GM18526 (cell line): ENCODE data around the gene ATAD2B.

Experiments
- POLR2A ChIP-seq: IDR thresholded peaks from 3 replicates; pipeline ENCODE4 v1.6.1; 2011; ENCODE audit not compliant: insufficient read length; ENCODE audit errors: extremely low read depth

Gene ATAD2B

GRCh38 chr2:23926750-23927571, at the start of gene ATAD2B:
Gene ATAD2B (minus strand): TSS chr2:23927123. CDS start chr2:23926770, 353 bp downstream.
- peak; percentile 89 for TF ChIP-seq POLR2A

DNA sequence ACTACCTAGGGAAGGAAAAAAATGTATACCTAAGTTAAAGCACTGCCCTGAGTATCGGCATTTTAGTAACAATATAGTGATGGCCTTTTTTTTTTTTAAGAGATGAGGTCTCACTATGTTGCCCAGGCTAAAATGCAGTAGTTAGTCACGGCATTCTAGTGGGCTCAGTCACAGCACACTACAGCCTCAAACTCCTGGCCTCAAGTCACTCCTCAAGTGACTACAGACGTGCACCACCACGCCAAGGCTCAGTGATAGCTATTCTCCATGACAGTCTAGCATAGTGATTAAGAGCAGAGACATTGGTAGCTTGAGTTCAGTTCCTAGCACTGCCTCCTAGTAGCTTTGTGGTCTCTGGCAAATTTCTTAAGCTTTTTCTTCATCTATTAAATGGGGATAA, 40.9 kb upstream of the ATAD2B start:
- no peak for TF ChIP-seq POLR2A

DNA sequence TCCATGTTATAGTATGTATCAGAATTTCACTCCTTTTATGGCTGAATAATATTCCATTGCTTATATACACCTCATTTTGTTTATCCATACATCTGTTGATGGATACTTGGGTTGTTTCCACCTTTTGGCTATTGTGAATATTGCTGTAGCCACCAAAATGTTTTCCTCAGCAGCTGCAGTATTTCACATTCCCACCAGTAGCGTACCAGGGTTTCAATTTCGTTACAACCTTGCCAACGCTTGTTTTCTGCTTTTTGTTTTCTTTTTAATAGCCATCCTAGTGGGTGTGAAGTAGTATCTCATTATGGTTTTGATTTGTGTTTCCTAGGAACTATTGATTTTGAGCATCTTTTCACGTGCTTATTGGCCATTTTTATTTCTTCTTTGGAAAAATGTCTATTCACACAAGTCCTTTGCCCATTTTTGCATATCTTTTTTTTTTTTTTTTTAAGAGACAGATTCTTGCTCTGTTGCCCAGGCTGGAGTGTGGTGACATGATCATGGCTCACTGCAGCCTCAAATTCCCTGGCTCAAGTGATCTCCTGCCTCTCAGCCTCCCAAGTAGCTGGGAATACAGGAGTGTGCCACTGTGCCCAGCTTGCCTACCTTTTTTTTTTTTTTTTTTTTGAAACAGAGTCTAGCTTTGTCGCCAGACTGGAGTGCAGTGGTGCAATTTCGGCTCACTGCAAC, 27.5 kb upstream of the ATAD2B start:
- no peak for TF ChIP-seq POLR2A

- TF ChIP-seq POLR2A: no peak
These were observed 26.7 kb upstream of the ATAD2B start for GRCh38 chr2:23953625-23954024.

GRCh38 chr2:23947350-23947749, 20.4 kb upstream of the ATAD2B start:
- TF ChIP-seq POLR2A: no peak

DNA sequence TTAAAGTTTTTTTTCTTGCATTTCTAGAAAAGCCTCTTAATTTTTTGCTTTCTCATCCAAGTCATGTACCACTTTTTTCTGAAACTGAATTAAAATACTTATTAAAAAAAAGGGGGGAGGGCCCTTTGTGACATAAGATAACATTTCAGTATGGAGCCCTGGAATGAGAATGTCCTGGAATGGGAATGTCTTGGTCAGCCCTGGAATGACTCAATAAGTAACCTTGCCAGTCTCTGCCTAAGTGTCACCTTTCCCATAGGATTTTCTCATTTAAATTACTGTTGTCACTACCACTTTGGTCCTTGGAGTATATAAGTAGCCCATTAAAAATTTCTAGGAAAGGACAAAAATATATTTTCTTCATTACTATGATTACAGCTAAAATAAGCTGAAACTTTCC, 18.1 kb upstream of the ATAD2B start:
- no peak for TF ChIP-seq POLR2A

GRCh38 chr2:23944527-23944926, 17.6 kb upstream of the ATAD2B start:
- TF ChIP-seq POLR2A: no peak

DNA sequence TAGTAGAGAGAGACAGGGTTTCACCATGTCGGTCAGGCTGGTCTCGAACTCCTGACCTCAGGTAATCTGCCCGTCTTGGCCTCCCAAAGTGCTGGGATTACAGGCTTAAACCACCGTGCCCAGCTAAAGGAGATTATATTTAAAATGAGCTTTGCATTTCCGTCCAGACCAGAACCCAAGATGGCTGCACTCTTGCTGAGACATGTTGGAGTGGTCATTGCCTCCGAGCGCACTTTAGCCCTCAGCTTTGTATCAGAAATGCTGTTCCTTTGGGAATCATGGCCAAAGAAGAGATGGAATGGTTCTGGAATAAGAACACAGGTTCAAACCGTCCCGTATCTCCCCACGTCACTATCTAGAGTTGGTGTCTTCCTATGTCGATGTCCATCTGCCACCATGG, 16.7 kb upstream of the ATAD2B start:
- TF ChIP-seq POLR2A: no peak

DNA sequence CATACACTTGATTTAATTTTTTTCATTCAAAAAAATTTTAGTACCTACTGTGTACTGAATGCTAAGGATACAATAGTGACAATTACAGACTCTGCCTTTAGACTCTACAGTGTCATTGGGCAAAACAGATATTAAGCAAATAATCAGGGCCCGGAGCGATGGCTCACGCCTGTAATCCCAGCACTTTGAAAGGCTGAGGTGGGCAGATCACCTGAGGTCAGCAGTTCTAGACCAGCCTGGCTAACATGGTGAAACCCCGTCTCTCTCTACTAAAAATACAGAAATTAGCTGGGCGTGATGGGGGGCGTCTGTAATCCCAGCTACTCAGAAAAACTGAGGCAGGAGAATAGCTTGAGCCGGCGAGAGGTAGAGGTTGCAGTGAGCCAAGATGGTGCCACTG, 14.7 kb upstream of the ATAD2B start:
- no peak for TF ChIP-seq POLR2A

- TF ChIP-seq POLR2A: no peak
These were observed 14.0 kb upstream of the ATAD2B start for GRCh38 chr2:23940718-23941620.

DNA sequence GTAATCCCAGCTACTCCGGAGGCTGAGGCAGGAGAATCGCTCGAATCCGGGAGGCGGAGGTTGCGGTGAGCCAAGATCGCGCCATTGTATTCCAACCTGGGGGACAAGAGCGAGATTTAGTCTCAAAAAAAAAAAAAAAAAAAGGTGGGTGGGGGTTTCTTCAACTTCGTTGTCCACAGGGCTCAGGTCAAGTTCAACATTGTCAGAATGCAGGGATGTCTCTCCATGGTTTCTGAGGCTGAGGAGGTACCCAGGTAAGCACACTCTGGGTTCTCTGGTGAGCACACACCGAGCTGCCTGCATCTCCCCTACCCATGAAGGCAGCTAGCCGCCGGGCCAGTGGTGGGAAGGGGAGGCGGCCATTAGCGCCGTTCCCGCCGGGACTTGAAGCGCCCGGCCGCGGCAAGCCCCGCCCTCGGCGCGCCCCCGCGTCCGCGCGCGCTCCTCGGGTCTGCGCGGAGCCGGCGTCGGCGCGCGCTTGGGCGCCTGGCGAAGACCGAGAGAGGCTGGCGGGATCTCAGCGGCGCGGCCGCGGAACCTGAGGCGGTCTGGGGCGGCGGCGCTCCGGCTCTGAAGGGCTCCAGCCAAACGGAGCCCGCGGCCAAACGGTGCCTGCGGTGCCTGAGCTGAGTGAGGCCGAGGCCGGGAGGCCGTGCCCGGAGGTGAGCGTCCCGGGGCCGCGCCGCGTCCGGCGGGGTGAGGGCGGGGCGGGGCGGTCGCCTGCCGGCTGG, 13.2 kb upstream of the ATAD2B start, which contains the start of gene UBXN2A:
Gene UBXN2A (plus strand): TSS at position 477 of the 731 bp plus-strand sequence. CDS start 17,852 bp downstream, outside the sequence.
- peak; percentile 77 for TF ChIP-seq POLR2A

- no peak for TF ChIP-seq POLR2A
These were observed 7.3 kb upstream of the ATAD2B start for GRCh38 chr2:23934259-23934658.

- no peak for TF ChIP-seq POLR2A
These were observed 603 bp downstream of the ATAD2B start for GRCh38 chr2:23926290-23926749.

- TF ChIP-seq POLR2A: peak; percentile 74
These were observed 1.1 kb downstream of the ATAD2B start for GRCh38 chr2:23925702-23926289.

GRCh38 chr2:23924589-23925359, 2.1 kb downstream of the ATAD2B start:
- no peak for TF ChIP-seq POLR2A
